Aorta (tissue), 5 donors: ENCODE measurements around the gene RORB. TPM values are rescaled to one million over a fixed set of nuclear protein-coding genes. Genes with fewer than 3 reads are reported as not detected.
"Not testable (repeated sequence)": the region's sequence is repeated elsewhere in the genome, so short reads cannot be mapped to it uniquely, and the experiment has no call there.

ENCODE experiments used
- ATAC-seq: fragments of 200-7000 bp; cut with Tn5 transposase; one replicate; pipeline ENCODE4 v1.9.1; 2022; ENCODE audit warnings: moderate library complexity; ENCODE audit not compliant: low FRiP score
- DNase-seq, 2 donors: peaks; one replicate each; pipeline ENCODE4 v3.0.0-alpha.2; 2020
- H3K27ac ChIP-seq, 2 donors: one replicate each; pipeline ENCODE4 v1.5.1; 2013; ENCODE audit warnings: low read length in 2 of 2, mild to moderate bottlenecking in 2 of 2, moderate library complexity in 2 of 2, control low read depth in 1 of 2, inconsistent platforms in 1 of 2, low read depth in 1 of 2
- H3K27me3 ChIP-seq, 2 donors: one replicate each; pipeline ENCODE4 v1.6.1; 2013; ENCODE audit warnings: control low read depth in 1 of 2, low read length in 1 of 2, mild to moderate bottlenecking in 1 of 2, moderate library complexity in 1 of 2; ENCODE audit not compliant: insufficient read depth in 2 of 2, control insufficient read depth in 1 of 2
- H3K36me3 ChIP-seq, 2 donors: one replicate each; pipeline ENCODE4 v1.6.1; 2013; ENCODE audit warnings: control low read depth in 1 of 2, low read length in 1 of 2, mild to moderate bottlenecking in 1 of 2; ENCODE audit not compliant: insufficient read depth in 2 of 2, control insufficient read depth in 1 of 2
- H3K4me1 ChIP-seq, 2 donors: one replicate each; pipeline ENCODE4 v1.6.1; 2013; ENCODE audit warnings: low read length in 2 of 2, control low read depth in 1 of 2, mild to moderate bottlenecking in 1 of 2, moderate library complexity in 1 of 2; ENCODE audit not compliant: insufficient read depth in 2 of 2, control insufficient read depth in 1 of 2
- H3K4me3 ChIP-seq, 2 donors: one replicate each; pipeline ENCODE4 v1.5.1; 2013; ENCODE audit warnings: low read length in 2 of 2, control low read depth in 1 of 2, mild to moderate bottlenecking in 1 of 2
- H3K9me3 ChIP-seq: one replicate; pipeline ENCODE4 v1.6.1; 2013; ENCODE audit warnings: mild to moderate bottlenecking, low read length; ENCODE audit not compliant: control insufficient read depth
- WGBS, 2 donors: extraction: QIAGEN DNeasy Blood & Tissue Kit; methylation state at CpG; one replicate each; pipeline ENCODE4 v1.1.7; 2013; 5-methylcytosine and 5-hydroxymethylcytosine counted together
- intact Hi-C, 2 donors: fragments of 100-400 bp; cut with DNase I; formaldehyde crosslinking; loops; one replicate each; pipeline versions ENCODE4 v1.14.2 to v1.15.0; 2022
- polyA plus RNA-seq, 2 donors: library from polyadenylated mRNA; stranded (reverse); fragments of 200-250 nt; gene quantifications; one replicate each; pipeline ENCODE4 v1.2.3, GENCODE V29; 2013
- total RNA-seq, 2 donors: library from RNA; stranded (reverse); fragmentation: NEBNext Ultra II Directional; extraction: Animal tissue kit (Norgen Biotek cat#: 25700); gene quantifications; one replicate each; pipeline ENCODE4 v1.2.1, GENCODE V29; 2021
- donor health status: healthy with polysubstance abuse.
- donor health status: Bipolar disorder and iron deficiency.
- donor health status: DM: no; HTN: no; CAD: no.
- donor health status: DM: no; HTN: no; CAD: no.
- donor health status: DM: yes; HTN: yes; CAD: no.

The RORB gene
- total and polyA plus RNA-seq, 4 donors: 0.25 to 1.2 (median 0.70) TPM

- Histone ChIP-seq H3K4me3 (no peak overlapping the region), H3K27me3 (no peaks in the 10 kb centered on the region), H3K9me3 (no peaks in the 10 kb centered on the region), H3K36me3 (no peaks in the 10 kb centered on the region), H3K27ac (no peak overlapping the region), H3K4me1 (no peaks in the 10 kb centered on the region)
- WGBS, 2 donors: 50 to 61% methylated on average over 1 of the region's 1 CpG
- ATAC-seq (no peak), DNase-seq (no peak)
- intact Hi-C loops: no loop called here
Measured at GRCh38 chr9:74524289-74524688, 27.2 kb downstream of the RORB start.

GRCh38 chr9:74526215-74526614 lies 29.1 kb downstream of the RORB start:
- no peak for DNase-seq
- Histone ChIP-seq H3K9me3 (no peaks in the 10 kb centered on the region), H3K27me3 (no peaks in the 10 kb centered on the region), H3K36me3 (no peaks in the 10 kb centered on the region), H3K27ac (no peak overlapping the region), H3K4me3 (no peak overlapping the region), H3K4me1 (no peaks in the 10 kb centered on the region)
- ATAC-seq: no peak
- intact Hi-C loops: no loop called here
- WGBS, 2 donors: 61 to 78% methylated on average over 2 of the region's 2 CpGs

GRCh38 chr9:74527718-74528117 lies 30.6 kb downstream of the RORB start:
- intact Hi-C loops: no loop called here
- H3K4me3 ChIP-seq: no peak overlapping the region
- whole genome bisulfite sequencing, 2 donors: 42 to 54% methylated on average over 5 of the region's 5 CpGs
- H3K9me3 ChIP-seq: no peaks in the 10 kb centered on the region
- H3K4me1 ChIP-seq: no peaks in the 10 kb centered on the region
- H3K27me3 ChIP-seq: no peaks in the 10 kb centered on the region
- no peaks in the 10 kb centered on the region for H3K36me3 ChIP-seq
- no peak for ATAC-seq
- no peak overlapping the region for H3K27ac ChIP-seq
- no peak for DNase-seq

- ATAC-seq: no peak
- Histone ChIP-seq H3K9me3 (no peaks in the 10 kb centered on the region), H3K27me3 (no peaks in the 10 kb centered on the region), H3K4me1 (no peaks in the 10 kb centered on the region), H3K36me3 (no peaks in the 10 kb centered on the region), H3K27ac (no peak overlapping the region), H3K4me3 (no peak overlapping the region)
- 9 to 15% methylated on average over 6 of the region's 6 CpGs for WGBS, 2 donors
- no peak for DNase-seq
- intact Hi-C loops: no loop called here
Measured at GRCh38 chr9:74528207-74528606, 31.1 kb downstream of the RORB start.

GRCh38 chr9:74530458-74530857 lies 33.3 kb downstream of the RORB start:
- WGBS, 2 donors: 70 to 78% methylated on average over 8 of the region's 8 CpGs
- not testable (repeated sequence) for H3K4me3 ChIP-seq, DNase-seq, H3K9me3 ChIP-seq, H3K27me3 ChIP-seq, H3K4me1 ChIP-seq, ATAC-seq, H3K36me3 ChIP-seq, H3K27ac ChIP-seq
- intact Hi-C loops: loop anchor here in 1 of 2 donors (5.0 kb wide), 1 partner anchor 348 kb away; no protein-coding TSS in a partner anchor

- no peaks in the 10 kb centered on the region for H3K9me3 ChIP-seq
- H3K36me3 ChIP-seq: no peaks in the 10 kb centered on the region
- intact Hi-C loops: loop anchor here in 1 of 2 donors (5.0 kb wide), 1 partner anchor 351 kb away; no protein-coding TSS in a partner anchor
- H3K4me3 ChIP-seq: no peak overlapping the region
- 43 to 66% methylated on average over 1 of the region's 1 CpG for WGBS, 2 donors
- DNase-seq (no peak), ATAC-seq (no peak)
- H3K4me1 ChIP-seq: no peaks in the 10 kb centered on the region
- no peak overlapping the region for H3K27ac ChIP-seq
- no peaks in the 10 kb centered on the region for H3K27me3 ChIP-seq
Measured at GRCh38 chr9:74533253-74533652, 36.1 kb downstream of the RORB start.

GRCh38 chr9:74534841-74535240 lies 37.7 kb downstream of the RORB start:
- 88 to 91% methylated on average over 3 of the region's 3 CpGs for WGBS, 2 donors
- H3K9me3 ChIP-seq: no peaks in the 10 kb centered on the region
- H3K4me3 ChIP-seq: no peak overlapping the region
- ATAC-seq (no peak), DNase-seq (no peak)
- no peaks in the 10 kb centered on the region for H3K27me3 ChIP-seq
- intact Hi-C loops: loop anchor here in 1 of 2 donors (5.0 kb wide), 1 partner anchor 353 kb away; no protein-coding TSS in a partner anchor
- no peaks in the 10 kb centered on the region for H3K36me3 ChIP-seq
- H3K4me1 ChIP-seq: no peaks in the 10 kb centered on the region
- H3K27ac ChIP-seq: no peak overlapping the region

- ATAC-seq (no peak), DNase-seq (no peak)
- no peaks in the 10 kb centered on the region for H3K4me1 ChIP-seq
- H3K4me3 ChIP-seq: no peak overlapping the region
- H3K27ac ChIP-seq: no peak overlapping the region
- no peaks in the 10 kb centered on the region for H3K36me3 ChIP-seq
- no peaks in the 10 kb centered on the region for H3K27me3 ChIP-seq
- WGBS, 2 donors: 35 to 43% methylated on average over 3 of the region's 3 CpGs
- intact Hi-C loops: no loop called here
- no peaks in the 10 kb centered on the region for H3K9me3 ChIP-seq
Measured at GRCh38 chr9:74543145-74543544, 46.0 kb downstream of the RORB start.

GRCh38 chr9:74551266-74551665 lies 54.1 kb downstream of the RORB start:
- Histone ChIP-seq H3K27ac (no peak overlapping the region), H3K4me1 (no peaks in the 10 kb centered on the region), H3K27me3 (no peaks in the 10 kb centered on the region), H3K36me3 (no peaks in the 10 kb centered on the region), H3K4me3 (no peak overlapping the region), H3K9me3 (no peaks in the 10 kb centered on the region)
- ATAC-seq (no peak), DNase-seq (no peak)
- 57 to 72% methylated on average over 5 of the region's 5 CpGs for WGBS, 2 donors
- intact Hi-C loops: no loop called here
